Right lobe of liver (tissue), 6 donors: Measurements from ENCODE around the gene ASXL1. TPM values are rescaled to one million over a fixed set of nuclear protein-coding genes. Genes with fewer than 3 reads are reported as not detected.

ENCODE experiments used
- ATAC-seq, 4 donors: fragments of 200-7000 bp; cut with Tn5 transposase; one replicate each; pipeline ENCODE4 v1.9.1; 2020; ENCODE audit warnings: mild to moderate bottlenecking in 4 of 4, moderate library complexity in 4 of 4
- DNase-seq, 3 donors: peaks; one replicate each; pipeline ENCODE4 v3.0.0-alpha.2; 2020
- H3K27ac ChIP-seq, 3 donors: fragments of 200-600 bp; one replicate each; pipeline ENCODE4 v1.8.0; 2022
- H3K27me3 ChIP-seq, 2 donors: fragments of 200-600 bp; one replicate each; pipeline ENCODE4 v1.8.0; 2022
- H3K36me3 ChIP-seq, 4 donors: fragments of 200-600 bp; sonication (generic) in 1 of 4; one replicate each; pipeline versions ENCODE4 v1.5.1 to v1.8.0; 2017 to 2022; ENCODE audit warnings: control low read depth in 1 of 4
- H3K4me1 ChIP-seq, 4 donors: fragments of 200-600 bp; sonication (generic) in 1 of 4; one replicate each; pipeline versions ENCODE4 v1.5.1 to v1.8.0; 2017 to 2022; ENCODE audit warnings: control low read depth in 1 of 4
- H3K4me3 ChIP-seq, 3 donors: fragments of 200-600 bp; one replicate each; pipeline ENCODE4 v1.8.0; 2022
- H3K9me3 ChIP-seq, 4 donors: fragments of 200-600 bp; sonication (generic) in 1 of 4; one replicate each; pipeline versions ENCODE4 v1.5.1 to v1.8.0; 2017 to 2022; ENCODE audit warnings: control low read depth in 1 of 4
- CTCF ChIP-seq, 4 donors: fragments of 200-600 bp in 3 of 4; fragments of 450-650 bp in 1 of 4; IDR thresholded peaks; one replicate each; pipeline versions ENCODE4 v1.5.1 to v1.8.0; 2016 to 2022; ENCODE audit warnings: antibody characterized with exemption in 4 of 4, mild to moderate bottlenecking in 2 of 4
- POLR2A ChIP-seq: fragments of 450-650 bp; IDR thresholded peaks from one replicate; pipeline ENCODE4 v1.6.1; 2017; ENCODE audit warnings: antibody characterized with exemption, mild to moderate bottlenecking
- WGBS: methylation state at CpG from one replicate; pipeline ENCODE4 v1.1.6; 2018; ENCODE audit warnings: low coverage, low lambda C conversion rate; ENCODE audit not compliant: insufficient coverage; ENCODE audit errors: missing lambda C conversion rate; 5-methylcytosine and 5-hydroxymethylcytosine counted together
- intact Hi-C, 2 donors: fragments of 100-400 bp; cut with DNase I; formaldehyde crosslinking; loops; one replicate each; pipeline versions ENCODE4 v1.11.2 to v1.14.1; 2022
- total RNA-seq, 6 experiments: library from RNA; depleted of rRNA in 2 of 6; stranded (reverse); fragments of >200 nt in 2 of 6; fragmentation: NEBNext Ultra II Directional in 3 of 6; extraction: Animal tissue kit (Norgen Biotek cat#: 25700) in 3 of 6; gene quantifications; one replicate each; pipeline versions ENCODE4 v1.1.0 to v1.2.4, GENCODE V29; 2016 to 2023
- donor health status: DM: no; HTN: yes; CAD: no.
- donor health status: DM: no; HTN: no; CAD: no.
- donor health status: DM: no; HTN: no; CAD: no.
- donor health status: DM: no; HTN: yes; CAD: no.
- donor health status: DM: no; HTN: yes; CAD: no.

ASXL1 gene
- total RNA-seq, 6 experiments from 2014 or later, result 18.9 to 41.8 (median 26.0) TPM

DNA sequence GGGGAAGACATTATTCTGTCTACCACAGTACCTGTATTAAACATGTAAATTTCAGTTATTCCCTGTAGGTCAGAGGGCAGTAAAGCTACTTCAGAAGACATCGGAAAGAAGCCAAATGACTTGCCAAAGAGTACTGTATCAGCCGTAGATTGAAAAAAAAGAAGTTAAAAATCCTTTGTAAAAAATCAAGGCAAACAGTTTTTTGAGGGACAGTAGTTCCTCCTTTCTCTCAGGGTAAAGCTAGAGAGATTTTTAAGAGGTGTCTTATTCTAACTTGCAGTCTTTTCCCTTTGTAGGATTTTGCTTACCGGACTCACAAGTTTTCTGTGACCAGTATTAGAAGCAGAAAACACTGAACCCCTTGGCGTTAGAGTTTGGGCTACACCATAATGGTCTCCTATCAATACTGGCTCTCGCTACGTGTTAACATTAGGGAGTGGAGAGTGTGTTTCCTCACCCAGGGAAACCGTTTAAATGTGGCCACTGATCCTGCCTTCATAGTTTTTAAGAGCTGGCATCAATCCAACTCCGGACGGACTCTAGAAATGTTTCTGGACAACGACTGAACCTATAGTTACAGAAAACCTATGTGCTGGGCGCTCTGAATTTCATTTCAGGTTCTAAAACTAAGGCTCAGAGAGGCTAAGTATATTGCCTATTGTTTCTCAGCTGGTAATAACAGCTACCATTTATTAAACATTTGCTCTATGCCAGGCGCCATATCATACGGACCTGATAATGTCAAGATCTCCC lies 1.3 kb upstream of the ASXL1 start:
- no peaks in the 10 kb centered on the region for H3K36me3 ChIP-seq
- TF ChIP-seq POLR2A (no peak), CTCF (IDR thresholded peaks at IDR 0.05) (no peak)
- intact Hi-C loops, result loop anchor here in 1 of 2 donors (10.0 kb wide), 1 partner anchor 98 kb away; no protein-coding TSS in a partner anchor
- H3K27me3 ChIP-seq, result no peaks in the 10 kb centered on the region
- H3K9me3 ChIP-seq, result no peaks in the 10 kb centered on the region
- ATAC-seq, result no peak
- peak overlapping the region; percentile 76 to 96 (median 92) for H3K4me3 ChIP-seq
- no peak for DNase-seq
- H3K4me1 ChIP-seq, result peaks cover 0 to 23% (median 9%) of the 10 kb centered on the region in 4 donors
- H3K27ac ChIP-seq, result peak overlapping the region; percentile 94 to 97 (median 96)
- 24% methylated on average over 13 of the region's 13 CpGs for WGBS

DNA sequence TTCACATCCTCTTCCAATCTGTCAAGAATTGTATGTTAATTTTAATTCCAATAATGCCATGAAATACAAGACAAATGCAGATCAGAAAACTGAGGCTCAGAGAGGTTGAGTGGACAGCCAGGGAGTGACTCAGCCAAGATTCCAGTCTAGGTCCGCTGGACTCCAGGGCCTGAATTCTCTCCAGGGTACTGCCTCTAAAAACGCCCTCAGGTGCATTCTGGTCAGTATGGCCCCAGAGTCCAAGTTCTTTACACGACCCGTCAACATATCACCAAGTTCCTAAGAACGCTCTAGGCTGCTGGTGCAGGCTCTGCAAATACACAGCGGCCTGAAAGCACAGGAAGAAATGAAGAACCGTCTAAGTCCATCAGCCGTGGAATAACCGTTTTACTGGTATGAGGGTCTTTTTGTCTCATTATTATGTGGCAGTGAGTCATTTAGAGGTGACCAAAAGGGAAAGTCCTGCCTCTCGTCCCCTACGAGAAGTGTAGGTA lies 709 bp upstream of the ASXL1 start:
- intact Hi-C loops, result loop anchor here in 1 of 2 donors (10.0 kb wide), 1 partner anchor 97 kb away; no protein-coding TSS in a partner anchor

GRCh38 chr20:32358632-32358882 lies 426 bp downstream of the ASXL1 start:
- Histone ChIP-seq H3K36me3 (no peaks in the 10 kb centered on the region), H3K4me3 (peak overlapping the region; percentile 87 to 96 (median 92)), H3K9me3 (no peaks in the 10 kb centered on the region), H3K4me1 (peaks cover 0 to 31% (median 11%) of the 10 kb centered on the region in 4 donors), H3K27me3 (no peaks in the 10 kb centered on the region), H3K27ac (peak overlapping the region; percentile 84 to 97 (median 94))
- ATAC-seq (no peak), DNase-seq (no peak)
- intact Hi-C loops, result loop anchor here in 1 of 2 donors (10.0 kb wide), 1 partner anchor 96 kb away; no protein-coding TSS in a partner anchor
- WGBS, result no CpG with 5 or more reads among the region's 35 CpGs
- no peak for TF ChIP-seq POLR2A
- TF ChIP-seq CTCF (IDR thresholded peaks at IDR 0.05), result no peak

More for the DNA sequence above, 709 bp upstream of the ASXL1 start:
- H3K9me3 ChIP-seq, result no peaks in the 10 kb centered on the region
- WGBS, result 2% methylated on average over 11 of the region's 11 CpGs
- peak; percentile 31 to 77 (median 61) for DNase-seq
- H3K27me3 ChIP-seq, result no peaks in the 10 kb centered on the region
- peak overlapping the region; percentile 94 to 97 (median 96) for H3K27ac ChIP-seq
- TF ChIP-seq CTCF (IDR thresholded peaks at IDR 0.05), result no peak
- TF ChIP-seq POLR2A, result no peak
- H3K4me3 ChIP-seq, result peak overlapping the region; percentile 76 to 96 (median 92)
- H3K4me1 ChIP-seq, result peaks cover 0 to 25% (median 9%) of the 10 kb centered on the region in 4 donors
- ATAC-seq, result peak; percentile 37 to 58 (median 44)
- H3K36me3 ChIP-seq, result no peaks in the 10 kb centered on the region

DNA sequence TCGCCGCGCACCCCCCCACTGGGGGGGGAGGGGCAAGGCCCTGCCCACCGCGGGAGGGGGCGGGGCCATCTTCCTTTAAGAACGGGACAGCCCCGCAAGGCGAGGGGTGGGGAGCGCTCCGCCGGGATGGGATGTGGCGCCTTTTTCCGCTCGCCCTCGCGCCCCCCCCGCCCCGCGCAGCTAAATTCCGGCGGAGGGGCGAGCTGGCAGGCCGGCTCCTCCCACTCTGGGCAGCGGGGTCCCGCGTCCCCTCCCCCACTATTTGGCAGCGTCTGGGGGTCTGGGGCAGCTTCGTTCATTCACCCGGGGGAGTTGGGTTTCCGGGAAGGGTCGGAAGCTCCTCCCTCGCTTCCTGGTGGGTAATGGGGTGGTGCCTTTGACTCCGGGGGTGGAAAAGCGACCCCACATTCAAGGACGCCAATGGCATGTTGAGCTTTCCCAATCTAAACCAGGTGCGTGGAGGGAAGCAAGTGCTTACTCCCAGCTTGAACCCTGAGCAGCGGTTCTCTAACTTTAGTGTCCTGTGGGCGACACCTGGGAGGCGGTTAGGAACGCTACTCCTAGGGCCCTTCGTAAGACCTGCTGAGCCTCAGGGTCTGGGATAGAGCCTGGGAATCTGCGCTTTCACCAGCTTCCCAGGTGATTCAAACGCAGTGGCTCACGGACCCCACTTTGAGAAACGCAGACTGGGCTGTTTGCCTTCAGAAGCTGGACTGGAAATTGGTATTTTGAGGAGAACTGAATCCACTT lies 927 bp downstream of the ASXL1 start:
- H3K36me3 ChIP-seq, result no peaks in the 10 kb centered on the region
- intact Hi-C loops, result loop anchor here in 1 of 2 donors (10.0 kb wide), 1 partner anchor 96 kb away; no protein-coding TSS in a partner anchor
- H3K27me3 ChIP-seq, result no peaks in the 10 kb centered on the region
- peaks cover 0 to 31% (median 14%) of the 10 kb centered on the region in 4 donors for H3K4me1 ChIP-seq
- under 1% methylated on average over 17 of the region's 46 CpGs for WGBS
- DNase-seq, result peak; percentile 81 to 85 (median 83)
- H3K9me3 ChIP-seq, result no peaks in the 10 kb centered on the region
- no peak for TF ChIP-seq CTCF (IDR thresholded peaks at IDR 0.05)
- peak; percentile 58 for TF ChIP-seq POLR2A
- peak overlapping the region; percentile 87 to 96 (median 92) for H3K4me3 ChIP-seq
- peak; percentile 35 to 56 (median 48) for ATAC-seq
- peak overlapping the region; percentile 84 to 97 (median 94) for H3K27ac ChIP-seq
